HepG2 (cell line): ENCODE data around the gene YLPM1. TPM values are rescaled to one million over a fixed set of nuclear protein-coding genes. Genes with fewer than 3 reads are reported as not detected.

Experiments
- ATAC-seq: fragments of 200-7000 bp; cut with Tn5 transposase; 3 replicates; pipeline ENCODE4 v1.9.1; 2020; ENCODE audit warnings: mild to moderate bottlenecking, moderate library complexity
- BruUV-seq: library from RNA; stranded (reverse); fragments of 400-500 nt; replicated peaks from 2 replicates; lab custom pipeline; 2021; lab: Mats Ljungman, UMichigan
- CTCF ChIA-PET: fragments of 300-600 bp; formaldehyde crosslinking; extraction: SDS; loops from one replicate; lab custom pipeline; 2021; ENCODE audit warnings: low total read pairs, inconsistent platforms, low intra/inter-chr PET ratio; lab: Yijun Ruan, JAX
- POLR2A ChIA-PET: fragments of 350-600 bp; sonication (Branson Sonifier 250); formaldehyde crosslinking; loops from one replicate; lab custom pipeline; 2020; ENCODE audit warnings: antibody characterized with exemption, inconsistent platforms; lab: Yijun Ruan, JAX
- DNase-seq: peaks from one replicate; pipeline ENCODE4 v3.0.0-alpha.2; 2015; ENCODE audit warnings: low spot score
- FAIRE-seq: peaks from 3 replicates; lab custom pipeline; 2011; peaks lifted over from hg19 to GRCh38; lab: Jason Lieb, UNC
- H2AFZ ChIP-seq: one replicate; pipeline ENCODE4 v1.6.1; 2011; ENCODE audit warnings: low read length, inconsistent platforms
- H3K27ac ChIP-seq: fragments of 300-600 bp; 3 replicates; pipeline ENCODE4 v1.8.0; 2011; ENCODE audit warnings: mixed run types, mild to moderate bottlenecking, mixed read lengths, low read length, inconsistent platforms; ENCODE audit not compliant: insufficient read depth; ENCODE audit errors: extremely low read length
- H3K27me3 ChIP-seq, 2 experiments: fragments of 200-600 bp in 1 of 2; 2 replicates in 1 of 2; 3 replicates in 1 of 2; pipeline versions ENCODE4 v1.6.0 to v1.8.0; 2011; ENCODE audit warnings: low read length in 2 of 2, mild to moderate bottlenecking in 2 of 2, moderate library complexity in 2 of 2, inconsistent platforms in 1 of 2; ENCODE audit not compliant: insufficient read depth in 2 of 2, control insufficient read depth in 1 of 2
- H3K36me3 ChIP-seq, 2 experiments: fragments of 200-600 bp in 1 of 2; replicated peaks in 1 of 2; 2 replicates in 1 of 2; 3 replicates in 1 of 2; pipeline versions ENCODE4 v1.5.1 to v1.8.0; 2011; ENCODE audit warnings: low read length in 2 of 2, inconsistent platforms in 1 of 2; ENCODE audit not compliant: insufficient read depth in 2 of 2, control insufficient read depth in 1 of 2
- H3K4me1 ChIP-seq: 2 replicates; pipeline ENCODE4 v1.5.1; 2012; ENCODE audit warnings: low read length, inconsistent platforms; ENCODE audit not compliant: insufficient read depth
- H3K4me2 ChIP-seq: 2 replicates; pipeline ENCODE4 v1.6.0; 2011; ENCODE audit warnings: low read depth, low read length, inconsistent platforms
- H3K4me3 ChIP-seq, 3 experiments: fragments of 200-600 bp in 1 of 3; sonication (generic), shearing (Covaris generic) in 1 of 3; replicated peaks in 1 of 3; 2 replicates each; pipeline ENCODE4 v1.5.1; 2011 to 2016; ENCODE audit warnings: low read length in 3 of 3, inconsistent platforms in 2 of 3, low read depth in 2 of 3, mild to moderate bottlenecking in 2 of 3, control low read depth in 1 of 3, mixed read lengths in 1 of 3; ENCODE audit not compliant: insufficient read depth in 1 of 3
- H3K79me2 ChIP-seq: one replicate; pipeline ENCODE4 v1.6.1; 2011; ENCODE audit warnings: low read length, inconsistent platforms; ENCODE audit not compliant: insufficient read depth
- H3K9ac ChIP-seq: 2 replicates; pipeline ENCODE4 v1.6.0; 2011; ENCODE audit warnings: mild to moderate bottlenecking, low read depth, low read length, inconsistent platforms; ENCODE audit not compliant: insufficient read depth
- H3K9me3 ChIP-seq: 2 replicates; pipeline ENCODE4 v1.5.1; 2012; ENCODE audit warnings: mild to moderate bottlenecking, low read length
- H4K20me1 ChIP-seq: 2 replicates; pipeline ENCODE4 v1.6.0; 2011; ENCODE audit warnings: inconsistent platforms, mild to moderate bottlenecking, low read length, moderate library complexity; ENCODE audit not compliant: insufficient read depth
- GABPB1 ChIP-seq: IDR thresholded peaks from 2 replicates; pipeline ENCODE4 v1.6.1; 2016; ENCODE audit warnings: mild to moderate bottlenecking, missing genetic modification reagents, moderate library complexity, missing compliant biosample characterization
- IKZF1 ChIP-seq: fragments of 450-650 bp; IDR thresholded peaks from 2 replicates; pipeline ENCODE4 v1.7.1; 2016
- KDM1A ChIP-seq: IDR thresholded peaks from 2 replicates; pipeline ENCODE4 v1.6.1; 2016; ENCODE audit warnings: missing compliant biosample characterization
- NCOA5 ChIP-seq: sonication (generic); formaldehyde crosslinking; IDR thresholded peaks from 2 replicates; pipeline ENCODE4 v1.4.0; 2020; ENCODE audit warnings: missing genetic modification reagents
- SMAD1 ChIP-seq: sonication (generic); formaldehyde crosslinking; IDR thresholded peaks from 2 replicates; pipeline ENCODE4 v1.4.0; 2020; ENCODE audit warnings: missing genetic modification reagents, low read depth, mild to moderate bottlenecking, borderline replicate concordance
- SMAD3 ChIP-seq: sonication (generic); formaldehyde crosslinking; IDR thresholded peaks from 2 replicates; pipeline ENCODE4 v1.4.0; 2020; ENCODE audit warnings: missing genetic modification reagents
- TBX3 ChIP-seq: fragments of 450-650 bp; IDR thresholded peaks from 2 replicates; pipeline ENCODE4 v1.6.1; 2017; ENCODE audit warnings: antibody characterized with exemption, mild to moderate bottlenecking, inconsistent platforms, borderline replicate concordance
- ZNF12 ChIP-seq: sonication (generic); formaldehyde crosslinking; IDR thresholded peaks from 2 replicates; pipeline ENCODE4 v1.5.0; 2020; ENCODE audit warnings: missing genetic modification reagents
- WGBS: methylation state at CpG from one replicate; pipeline ENCODE4 v1.1.6; 2017; ENCODE audit warnings: low lambda C conversion rate; 5-methylcytosine and 5-hydroxymethylcytosine counted together
- in situ Hi-C: cut with HindIII; loops from 2 replicates; pipeline ENCODE4 v1.10.0; 2017; ENCODE audit warnings: low pct_unique_long_range_greater_than_20kb; ENCODE audit not compliant: extremely low pct_ligation_motif_present
- intact Hi-C: fragments of 100-400 bp; cut with micrococcal nuclease; formaldehyde crosslinking; loops from one replicate; pipeline ENCODE4 v1.10.0; 2022; ENCODE audit not compliant: unreplicated experiment
- polyA plus RNA-seq, 8 experiments: library from polyadenylated mRNA; depleted of rRNA in 3 of 8; stranded (reverse) in 7 of 8; unstranded in 1 of 8; fragments of >200 nt; fragmentation: Illumina TruSeq in 4 of 8; extraction: Trizol in 4 of 8; gene quantifications; 2 replicates each; pipeline versions ENCODE4 v1.2.1 to v1.2.3, GENCODE V29; 2011 to 2016; ENCODE audit warnings: low read depth in 4 of 8, missing spikeins in 1 of 8, mixed read lengths in 1 of 8; ENCODE audit not compliant: insufficient read depth in 1 of 8
- total RNA-seq, 5 experiments: library from RNA; depleted of rRNA; stranded (reverse); fragments of >200 nt; fragmentation: Illumina TruSeq; extraction: Trizol; gene quantifications; 2 replicates each; pipeline ENCODE4 v1.2.3, GENCODE V29; 2016; ENCODE audit warnings: low read depth in 1 of 5
- TF ChIP-seq, protein P1 (sequence below): sonication (generic); formaldehyde crosslinking; IDR thresholded peaks from 2 replicates; pipeline ENCODE4 v1.9.0; 2021; ENCODE audit warnings: missing genetic modification reagents, mild to moderate bottlenecking, borderline replicate concordance
- TF ChIP-seq, protein P2 (sequence below): sonication (generic); formaldehyde crosslinking; IDR thresholded peaks from 2 replicates; pipeline ENCODE4 v1.4.0; 2020; ENCODE audit warnings: missing genetic modification reagents, low read depth, mild to moderate bottlenecking, borderline replicate concordance
- TF ChIP-seq, protein P3 (sequence below): sonication (generic); formaldehyde crosslinking; IDR thresholded peaks from 2 replicates; pipeline ENCODE4 v1.4.0; 2020; ENCODE audit warnings: missing genetic modification reagents, borderline replicate concordance

Gene YLPM1
- total and polyA plus RNA-seq, 2 of the 13 experiments (the other 11 are each of a cell fraction or from before 2014, with no cell fraction given) = 6.7 to 21.9 TPM

DNA sequence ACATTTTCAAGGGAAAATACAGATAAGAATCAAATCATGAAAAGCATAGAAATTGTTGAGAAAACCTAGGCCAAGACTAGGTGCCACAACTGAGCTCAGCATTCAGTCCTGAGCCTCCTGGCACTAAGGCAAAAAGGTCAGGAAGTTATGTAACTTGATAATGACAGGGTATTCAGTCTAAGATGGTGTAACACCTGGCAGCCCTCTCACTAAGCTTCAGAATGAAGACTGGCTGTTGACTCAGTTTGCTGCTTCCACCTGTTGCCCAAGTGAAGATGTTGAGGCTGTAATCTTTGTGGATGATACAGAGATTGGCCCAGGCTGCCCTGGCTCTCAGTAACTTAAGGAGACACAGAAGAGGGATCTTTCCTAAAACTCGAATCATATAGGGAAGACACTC, 93.2 kb downstream of the YLPM1 start (continued):
- TF ChIP-seq, protein P1, sequence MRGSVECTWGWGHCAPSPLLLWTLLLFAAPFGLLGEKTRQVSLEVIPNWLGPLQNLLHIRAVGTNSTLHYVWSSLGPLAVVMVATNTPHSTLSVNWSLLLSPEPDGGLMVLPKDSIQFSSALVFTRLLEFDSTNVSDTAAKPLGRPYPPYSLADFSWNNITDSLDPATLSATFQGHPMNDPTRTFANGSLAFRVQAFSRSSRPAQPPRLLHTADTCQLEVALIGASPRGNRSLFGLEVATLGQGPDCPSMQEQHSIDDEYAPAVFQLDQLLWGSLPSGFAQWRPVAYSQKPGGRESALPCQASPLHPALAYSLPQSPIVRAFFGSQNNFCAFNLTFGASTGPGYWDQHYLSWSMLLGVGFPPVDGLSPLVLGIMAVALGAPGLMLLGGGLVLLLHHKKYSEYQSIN (CRISPR knock-in tag) = no peak
- no peak for TF ChIP-seq IKZF1
- TF ChIP-seq SMAD1 (CRISPR knock-in tag) = no peak
- TF ChIP-seq KDM1A (CRISPR knock-in tag) = no peak
- TF ChIP-seq TBX3 = no peak
- TF ChIP-seq, all 625 proteins: peak for 0

DNA sequence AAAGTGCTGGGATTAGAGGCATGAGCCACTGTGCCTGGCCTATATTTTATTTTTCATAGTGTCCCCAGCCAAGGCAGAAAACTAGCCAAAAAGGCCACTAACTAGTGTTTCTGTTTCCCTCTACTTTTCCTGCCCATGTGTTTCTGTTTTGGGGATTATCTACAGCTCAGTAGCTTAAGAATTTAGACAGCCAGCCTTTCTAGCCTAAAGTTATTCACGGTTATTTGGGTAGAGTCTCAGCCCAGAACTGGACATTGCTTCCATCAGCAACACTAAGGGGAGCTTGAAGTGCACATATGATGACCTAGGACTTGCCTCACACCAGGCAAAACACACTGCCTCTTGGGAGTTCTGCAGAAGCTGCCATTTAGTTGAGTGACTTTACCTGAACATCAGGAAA, 94.9 kb downstream of the YLPM1 start:
- in situ Hi-C loops (no loop called here), intact Hi-C loops (no loop called here)
- H3K27ac ChIP-seq = no peak overlapping the region
- H3K27me3 ChIP-seq = no peaks in the 10 kb centered on the region
- FAIRE-seq = no peak
- H3K9me3 ChIP-seq = no peaks in the 10 kb centered on the region
- ChIA-PET CTCF (no interaction called here), POLR2A (no interaction called here)
- no peak overlapping the region for H2AFZ ChIP-seq
- 50% methylated on average over 1 of the region's 1 CpG for WGBS
- DNase-seq = no peak
- H3K9ac ChIP-seq = no peak overlapping the region
- TF ChIP-seq ZNF12 = no peak
- no peak for TF ChIP-seq GABPB1 (CRISPR knock-in tag)
- no peak for TF ChIP-seq SMAD3 (CRISPR knock-in tag)
- no peak for TF ChIP-seq NCOA5 (CRISPR knock-in tag)
- TF ChIP-seq, protein P2, sequence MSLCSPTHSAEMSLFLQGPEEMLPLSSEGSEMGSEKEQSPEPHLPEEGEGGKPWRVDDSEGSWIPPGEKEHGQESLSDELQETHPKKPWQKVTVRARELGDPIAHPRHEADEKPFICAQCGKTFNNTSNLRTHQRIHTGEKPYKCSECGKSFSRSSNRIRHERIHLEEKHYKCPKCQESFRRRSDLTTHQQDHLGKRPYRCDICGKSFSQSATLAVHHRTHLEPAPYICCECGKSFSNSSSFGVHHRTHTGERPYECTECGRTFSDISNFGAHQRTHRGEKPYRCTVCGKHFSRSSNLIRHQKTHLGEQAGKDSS (CRISPR knock-in tag) = no peak
- TF ChIP-seq, protein P3, sequence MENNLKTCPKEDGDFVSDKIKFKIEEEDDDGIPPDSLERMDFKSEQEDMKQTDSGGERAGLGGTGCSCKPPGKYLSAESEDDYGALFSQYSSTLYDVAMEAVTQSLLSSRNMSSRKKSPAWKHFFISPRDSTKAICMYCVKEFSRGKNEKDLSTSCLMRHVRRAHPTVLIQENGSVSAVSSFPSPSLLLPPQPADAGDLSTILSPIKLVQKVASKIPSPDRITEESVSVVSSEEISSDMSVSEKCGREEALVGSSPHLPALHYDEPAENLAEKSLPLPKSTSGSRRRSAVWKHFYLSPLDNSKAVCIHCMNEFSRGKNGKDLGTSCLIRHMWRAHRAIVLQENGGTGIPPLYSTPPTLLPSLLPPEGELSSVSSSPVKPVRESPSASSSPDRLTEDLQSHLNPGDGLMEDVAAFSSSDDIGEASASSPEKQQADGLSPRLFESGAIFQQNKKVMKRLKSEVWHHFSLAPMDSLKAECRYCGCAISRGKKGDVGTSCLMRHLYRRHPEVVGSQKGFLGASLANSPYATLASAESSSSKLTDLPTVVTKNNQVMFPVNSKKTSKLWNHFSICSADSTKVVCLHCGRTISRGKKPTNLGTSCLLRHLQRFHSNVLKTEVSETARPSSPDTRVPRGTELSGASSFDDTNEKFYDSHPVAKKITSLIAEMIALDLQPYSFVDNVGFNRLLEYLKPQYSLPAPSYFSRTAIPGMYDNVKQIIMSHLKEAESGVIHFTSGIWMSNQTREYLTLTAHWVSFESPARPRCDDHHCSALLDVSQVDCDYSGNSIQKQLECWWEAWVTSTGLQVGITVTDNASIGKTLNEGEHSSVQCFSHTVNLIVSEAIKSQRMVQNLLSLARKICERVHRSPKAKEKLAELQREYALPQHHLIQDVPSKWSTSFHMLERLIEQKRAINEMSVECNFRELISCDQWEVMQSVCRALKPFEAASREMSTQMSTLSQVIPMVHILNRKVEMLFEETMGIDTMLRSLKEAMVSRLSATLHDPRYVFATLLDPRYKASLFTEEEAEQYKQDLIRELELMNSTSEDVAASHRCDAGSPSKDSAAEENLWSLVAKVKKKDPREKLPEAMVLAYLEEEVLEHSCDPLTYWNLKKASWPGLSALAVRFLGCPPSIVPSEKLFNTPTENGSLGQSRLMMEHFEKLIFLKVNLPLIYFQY (CRISPR knock-in tag) = no peak
- H3K4me3 ChIP-seq = no peak overlapping the region
- no peaks in the 10 kb centered on the region for H3K79me2 ChIP-seq
- no peaks in the 10 kb centered on the region for H3K4me1 ChIP-seq
- no peaks in the 10 kb centered on the region; a peak in 1 of 5 replicates for H3K36me3 ChIP-seq
- no peak overlapping the region for H3K4me2 ChIP-seq
- H4K20me1 ChIP-seq = no peaks in the 10 kb centered on the region
- no TSS peak for BruUV-seq
- ATAC-seq = no peak
